Progenitor cell of endocrine pancreas (in vitro differentiated cells): ENCODE results near the gene PQBP1. TPM values are rescaled to one million over a fixed set of nuclear protein-coding genes. Genes with fewer than 3 reads are reported as not detected.

Source experiments
- DNase-seq: peaks from one replicate; pipeline ENCODE4 v3.0.0; 2021; ENCODE audit warnings: low spot score; ENCODE audit not compliant: unreplicated experiment
- H3K27ac Mint-ChIP-seq: 2 replicates; pipeline ENCODE4 v1.8.0; 2021; ENCODE audit warnings: mild to moderate bottlenecking, moderate library complexity, mixed read lengths
- H3K27me3 Mint-ChIP-seq: 2 replicates; pipeline ENCODE4 v1.8.0; 2021; ENCODE audit warnings: mixed read lengths
- H3K36me3 Mint-ChIP-seq: 2 replicates; pipeline ENCODE4 v1.8.0; 2022; ENCODE audit warnings: mixed read lengths; ENCODE audit not compliant: insufficient read depth
- H3K4me1 Mint-ChIP-seq: 2 replicates; pipeline ENCODE4 v1.8.0; 2021; ENCODE audit warnings: low read depth, mixed read lengths
- H3K4me3 Mint-ChIP-seq: 2 replicates; pipeline ENCODE4 v1.8.0; 2021; ENCODE audit warnings: low read depth, mild to moderate bottlenecking, moderate library complexity, mixed read lengths
- H3K9me3 Mint-ChIP-seq: 2 replicates; pipeline ENCODE4 v1.8.0; 2021; ENCODE audit warnings: low read depth, mixed read lengths
- total RNA-seq: library from RNA; stranded (reverse); gene quantifications from 2 replicates; pipeline ENCODE4 v1.2.1, GENCODE V29; 2021
- TF ChIP-seq, protein P1 (sequence below): fragments of 200-600 bp; sonication (generic); IDR thresholded peaks from one replicate; pipeline ENCODE4 v1.5.0; 2021; ENCODE audit warnings: antibody characterized with exemption, mild to moderate bottlenecking; ENCODE audit not compliant: unreplicated experiment

The PQBP1 gene
- total RNA-seq, 1 donor from 2014 or later, result 75.4 TPM

DNA sequence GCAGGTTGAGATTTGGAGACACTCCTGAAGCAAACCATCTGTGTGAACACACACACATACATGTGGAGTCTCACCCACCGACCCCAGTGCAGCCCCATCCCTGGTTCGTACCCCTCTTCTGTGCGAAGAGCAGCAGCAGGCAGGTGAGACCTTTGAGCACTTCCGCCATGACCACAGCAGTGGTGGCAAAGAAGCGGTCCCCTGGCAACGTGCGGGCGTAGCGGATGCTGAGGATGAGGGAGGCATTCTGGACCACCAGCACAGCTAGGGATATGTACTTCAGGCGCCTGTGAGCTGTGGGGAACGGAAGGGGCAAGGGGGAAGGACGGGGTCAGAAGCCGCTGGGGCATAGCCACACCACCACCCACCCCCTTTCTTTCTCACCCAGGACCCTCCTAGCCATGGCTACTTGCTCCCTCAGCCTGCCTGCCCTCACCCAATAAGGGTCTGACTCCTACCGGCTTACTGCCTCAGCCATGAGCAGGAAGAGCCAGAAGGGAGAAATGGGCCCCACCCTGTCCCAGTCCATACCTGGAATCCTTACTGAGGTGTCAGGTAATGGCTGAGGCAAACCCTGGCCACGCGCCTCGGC is 12.1 kb downstream of the PQBP1 start:
- H3K4me3 Mint-ChIP-seq, result peak overlapping the region; percentile 88
- TF ChIP-seq, protein P1, sequence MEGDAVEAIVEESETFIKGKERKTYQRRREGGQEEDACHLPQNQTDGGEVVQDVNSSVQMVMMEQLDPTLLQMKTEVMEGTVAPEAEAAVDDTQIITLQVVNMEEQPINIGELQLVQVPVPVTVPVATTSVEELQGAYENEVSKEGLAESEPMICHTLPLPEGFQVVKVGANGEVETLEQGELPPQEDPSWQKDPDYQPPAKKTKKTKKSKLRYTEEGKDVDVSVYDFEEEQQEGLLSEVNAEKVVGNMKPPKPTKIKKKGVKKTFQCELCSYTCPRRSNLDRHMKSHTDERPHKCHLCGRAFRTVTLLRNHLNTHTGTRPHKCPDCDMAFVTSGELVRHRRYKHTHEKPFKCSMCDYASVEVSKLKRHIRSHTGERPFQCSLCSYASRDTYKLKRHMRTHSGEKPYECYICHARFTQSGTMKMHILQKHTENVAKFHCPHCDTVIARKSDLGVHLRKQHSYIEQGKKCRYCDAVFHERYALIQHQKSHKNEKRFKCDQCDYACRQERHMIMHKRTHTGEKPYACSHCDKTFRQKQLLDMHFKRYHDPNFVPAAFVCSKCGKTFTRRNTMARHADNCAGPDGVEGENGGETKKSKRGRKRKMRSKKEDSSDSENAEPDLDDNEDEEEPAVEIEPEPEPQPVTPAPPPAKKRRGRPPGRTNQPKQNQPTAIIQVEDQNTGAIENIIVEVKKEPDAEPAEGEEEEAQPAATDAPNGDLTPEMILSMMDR, result no peak
- no peak overlapping the region for H3K27ac Mint-ChIP-seq
- DNase-seq, result no peak
- no peaks in the 10 kb centered on the region for H3K27me3 Mint-ChIP-seq
- H3K4me1 Mint-ChIP-seq, result peaks cover 17% of the 10 kb centered on the region
- peaks cover 10% of the 10 kb centered on the region for H3K36me3 Mint-ChIP-seq
- peaks cover 8% of the 10 kb centered on the region for H3K9me3 Mint-ChIP-seq

DNA sequence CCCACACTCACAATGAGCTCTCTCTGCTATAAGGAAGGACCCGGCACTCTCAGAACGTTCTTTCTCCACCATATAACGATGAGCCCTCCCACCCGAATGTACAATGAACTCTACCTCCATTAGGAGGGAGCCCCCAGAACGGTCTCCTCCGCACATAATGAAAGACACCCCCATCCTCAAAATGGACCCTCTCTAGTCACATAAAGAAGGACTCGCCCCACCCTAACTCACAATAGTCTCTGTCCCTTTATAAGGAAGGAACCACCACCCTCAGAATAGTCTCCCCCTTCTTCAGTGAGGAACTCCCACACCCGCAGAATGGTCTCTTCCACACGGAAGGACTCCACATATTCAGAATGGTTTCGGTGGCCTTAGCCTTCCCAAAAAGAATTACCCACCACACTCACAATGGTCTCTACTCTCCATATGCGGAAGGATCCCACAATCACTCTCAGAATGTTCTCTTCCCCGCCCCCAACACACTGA is 13.2 kb downstream of the PQBP1 start:
- TF ChIP-seq, protein P1, result no peak
- Mint-ChIP-seq H3K27me3 (no peaks in the 10 kb centered on the region), H3K4me1 (peaks cover 18% of the 10 kb centered on the region), H3K4me3 (peak overlapping the region; percentile 88), H3K27ac (peak overlapping the region; percentile 97), H3K9me3 (peaks cover 8% of the 10 kb centered on the region), H3K36me3 (peaks cover 10% of the 10 kb centered on the region)
- no peak for DNase-seq

DNA sequence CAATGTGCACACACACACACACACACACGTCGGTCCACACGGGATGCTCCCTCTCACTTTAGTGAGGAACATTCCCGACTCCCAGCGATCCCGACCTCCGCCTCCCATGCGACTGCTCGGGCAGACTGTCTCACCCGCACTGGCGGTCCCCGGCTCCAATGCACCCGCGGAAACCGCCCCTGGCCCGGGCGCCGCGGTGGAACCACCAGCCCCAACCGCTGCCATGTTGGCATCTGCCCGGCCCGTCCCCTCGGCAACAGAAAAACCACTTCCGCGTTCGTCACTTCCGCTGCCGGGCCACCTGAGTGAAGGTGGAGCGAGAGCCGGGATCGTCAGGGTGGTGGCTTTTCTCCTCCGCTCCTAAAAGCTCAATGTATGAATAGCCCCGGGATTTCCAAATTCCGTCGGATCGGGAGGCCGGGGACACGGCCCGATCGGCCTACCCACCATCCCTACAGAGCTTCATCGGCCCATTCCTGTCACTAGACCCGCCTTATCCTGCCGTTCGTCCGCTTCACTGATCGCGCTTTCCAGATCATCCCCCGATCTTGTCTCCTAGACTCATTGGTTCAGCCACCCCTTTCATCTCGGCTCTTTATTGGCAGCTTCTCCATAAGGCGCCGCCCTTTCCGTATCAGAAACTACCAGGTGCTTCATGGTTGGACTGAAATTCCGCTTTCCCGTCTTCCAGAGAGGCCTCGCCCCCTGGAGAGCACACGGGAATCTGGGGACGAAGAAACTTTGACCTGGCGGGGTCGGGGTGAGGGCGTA is 13.9 kb downstream of the PQBP1 start, which contains the start of gene SLC35A2:
Gene SLC35A2, minus strand, starts transcription at position 235 of the 771 bp plus-strand sequence. Its CDS starts 10 bp downstream, at position 225.
- Mint-ChIP-seq H3K27ac (peak within 1 kb of the TSS; percentile 97), H3K4me3 (peak within 1 kb of the TSS; percentile 88), H3K36me3 (peaks cover 10% of the 10 kb centered on the region), H3K9me3 (peaks cover 8% of the 10 kb centered on the region), H3K27me3 (no peaks in the 10 kb centered on the region), H3K4me1 (peaks cover 20% of the 10 kb centered on the region)
- DNase-seq, result peak; percentile 56
- TF ChIP-seq, protein P1, result no peak

DNA sequence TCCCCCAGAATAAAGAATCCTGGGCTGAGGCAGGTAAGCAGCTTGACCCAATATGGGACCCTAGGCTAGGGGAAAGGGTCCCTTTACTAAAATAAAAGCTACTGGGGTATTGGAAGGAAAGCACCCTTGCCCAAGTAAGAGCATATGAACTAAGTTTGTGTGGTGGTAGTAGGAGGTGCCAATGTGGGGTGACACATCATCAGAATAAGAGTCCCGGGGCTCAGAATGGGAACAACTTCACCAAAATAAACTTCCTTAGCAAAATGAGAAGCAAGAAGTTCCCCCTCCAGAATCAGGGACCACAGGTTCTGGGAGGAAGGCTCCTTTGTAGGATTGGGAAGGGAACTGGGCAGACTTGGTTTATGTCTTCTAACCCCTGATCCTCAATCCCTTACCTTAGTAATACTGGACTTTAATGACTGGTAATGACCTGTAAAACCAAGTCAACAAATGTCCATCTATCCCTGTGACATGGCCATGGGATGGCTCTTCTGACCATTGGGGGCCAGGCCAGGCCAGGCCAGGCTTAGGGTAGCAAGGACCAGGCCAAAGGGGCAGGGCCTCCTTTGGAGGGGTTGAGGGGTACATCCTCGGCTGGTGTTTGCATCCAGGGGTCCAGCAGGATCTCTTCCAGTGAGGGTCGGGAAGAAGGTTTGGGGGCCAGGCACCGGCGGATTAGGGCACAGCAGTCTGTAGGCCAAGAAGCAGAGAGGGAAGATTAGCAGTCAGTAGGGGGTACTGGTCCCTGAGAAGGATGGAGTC is 16.1 kb downstream of the PQBP1 start:
- Mint-ChIP-seq H3K4me1 (peaks cover 29% of the 10 kb centered on the region), H3K4me3 (no peak overlapping the region), H3K27me3 (no peaks in the 10 kb centered on the region), H3K9me3 (peaks cover 9% of the 10 kb centered on the region), H3K27ac (no peak overlapping the region), H3K36me3 (peaks cover 11% of the 10 kb centered on the region)
- DNase-seq, result no peak
- TF ChIP-seq, protein P1, result no peak
